CD4-positive, alpha-beta T cell treated with Interferon alpha-2 for 1 hour (primary cell): ENCODE results near the gene CR1.
"Not testable (repeated sequence)": the region's sequence is repeated elsewhere in the genome, so short reads cannot be mapped to it uniquely, and the experiment has no call there.

ENCODE experiments used
- DNase-seq, 2 donors: peaks; one replicate each; pipeline ENCODE4 v3.0.0-alpha.2; 2020 to 2022

The CR1 gene

DNA sequence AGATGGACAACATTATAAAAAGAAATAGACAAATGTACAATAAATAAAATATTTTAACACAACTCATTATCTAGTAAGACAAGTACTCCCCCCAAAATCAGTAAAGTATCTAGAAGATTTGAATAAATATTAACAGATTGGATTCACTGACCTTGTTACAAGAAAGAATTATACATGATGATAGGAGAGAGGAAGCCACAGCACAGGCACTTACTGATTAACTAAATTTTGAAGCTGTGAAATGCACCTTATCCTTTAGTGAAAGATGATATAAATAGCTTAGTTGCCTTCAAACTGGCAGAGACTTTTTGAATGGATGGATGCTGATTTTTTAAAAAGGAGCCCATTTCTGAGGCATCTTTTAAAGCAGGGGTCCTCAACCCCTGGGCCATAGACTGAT is 8.5 kb downstream of the CR1 start:
- no peak for DNase-seq

DNA sequence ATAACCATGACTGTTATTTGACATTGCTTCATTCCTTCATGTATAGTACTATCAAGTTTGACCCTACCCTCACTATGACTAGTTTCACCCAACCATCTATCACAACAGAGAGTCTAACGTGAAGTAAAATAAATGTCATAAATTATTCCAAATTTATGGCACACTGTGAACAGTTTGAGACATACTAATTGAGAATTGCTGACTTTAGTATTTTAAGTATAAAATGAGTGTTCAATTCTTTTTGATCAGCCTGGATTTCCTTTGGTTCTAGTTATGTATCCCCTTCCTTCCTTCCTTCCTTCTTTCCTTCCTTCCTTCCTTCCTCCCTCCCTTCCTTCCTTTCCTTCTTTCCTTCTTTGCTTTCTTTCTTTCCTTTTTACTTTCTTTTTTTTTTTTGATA is 14.5 kb downstream of the CR1 start:
- no peak for DNase-seq

DNA sequence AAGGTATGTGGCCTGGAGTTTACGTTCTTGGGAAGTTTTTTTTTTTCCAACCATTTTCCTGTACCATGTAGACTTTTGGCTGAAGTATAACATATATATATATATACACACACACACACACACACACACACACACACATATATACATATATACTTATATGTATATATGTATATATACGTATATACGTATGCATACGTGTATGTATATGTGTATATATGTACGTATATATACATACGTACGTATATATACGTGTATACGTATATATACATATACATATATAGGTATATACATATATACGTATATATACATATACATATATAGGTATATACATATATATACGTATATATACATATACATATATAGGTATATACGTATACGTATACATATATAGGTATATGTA is 18.9 kb downstream of the CR1 start:
- no peak for DNase-seq

DNA sequence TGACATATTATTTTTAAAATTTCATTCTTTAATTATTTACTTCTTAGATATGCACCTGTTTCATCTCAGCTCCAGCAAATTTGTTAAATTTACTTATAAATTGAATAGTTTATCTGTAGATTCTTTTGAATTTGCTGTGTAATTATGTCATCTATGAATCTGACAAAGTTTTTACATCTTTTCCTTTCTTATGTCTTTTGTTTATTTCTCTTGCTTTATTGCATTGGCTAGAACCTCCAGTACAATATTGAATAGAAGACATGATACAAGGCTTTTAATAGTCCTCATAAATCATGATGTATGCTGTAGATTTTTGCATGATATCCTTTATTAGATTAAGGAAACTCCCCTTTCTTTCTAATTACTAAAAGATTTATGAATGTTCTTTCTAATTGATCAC is 20.8 kb downstream of the CR1 start:
- no peak for DNase-seq

- DNase-seq: no peak
Measured at GRCh38 chr1:207518608-207519236, 22.8 kb downstream of the CR1 start.

DNA sequence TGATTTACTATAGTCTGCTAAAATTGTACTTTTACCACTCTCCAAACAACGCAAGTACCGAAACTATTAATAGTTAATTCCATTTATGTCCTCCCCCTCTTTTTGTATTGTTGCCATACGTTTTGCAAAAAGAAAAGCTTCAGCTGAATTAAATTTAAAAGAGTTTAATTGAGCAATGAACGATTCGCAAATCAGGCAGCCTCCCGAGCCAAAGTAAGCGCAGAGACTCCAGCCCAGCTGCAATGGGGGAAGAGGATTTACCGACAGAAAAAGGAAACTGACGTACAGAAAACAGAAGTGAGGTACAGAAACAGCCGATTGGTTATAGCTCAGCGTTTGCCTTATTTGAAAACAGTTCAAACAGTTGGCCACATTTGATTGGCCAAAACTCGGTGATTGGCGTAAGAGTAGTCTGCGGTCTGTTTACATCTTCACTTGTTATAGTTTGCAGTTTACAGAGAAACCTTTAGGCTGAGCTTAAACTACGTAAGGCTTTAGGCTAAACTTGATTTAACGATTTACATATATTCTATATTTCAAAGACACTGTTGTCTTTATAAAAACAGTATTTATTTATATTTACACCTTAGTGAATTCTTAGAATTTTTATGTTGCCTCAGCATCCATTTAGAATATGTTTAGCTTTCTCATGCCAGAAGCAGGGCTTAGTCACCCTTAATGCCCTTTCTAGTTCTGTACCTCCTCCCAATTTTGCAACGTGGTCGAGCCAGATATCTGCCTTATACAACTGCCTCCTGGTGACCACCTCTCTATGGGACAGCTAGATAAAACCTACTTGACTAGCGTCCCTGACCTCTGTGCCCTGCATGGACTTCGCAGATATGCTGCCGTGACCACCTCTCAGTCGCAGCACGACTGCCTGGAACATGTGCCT is 23.8 kb downstream of the CR1 start:
- DNase-seq: no peak

DNA sequence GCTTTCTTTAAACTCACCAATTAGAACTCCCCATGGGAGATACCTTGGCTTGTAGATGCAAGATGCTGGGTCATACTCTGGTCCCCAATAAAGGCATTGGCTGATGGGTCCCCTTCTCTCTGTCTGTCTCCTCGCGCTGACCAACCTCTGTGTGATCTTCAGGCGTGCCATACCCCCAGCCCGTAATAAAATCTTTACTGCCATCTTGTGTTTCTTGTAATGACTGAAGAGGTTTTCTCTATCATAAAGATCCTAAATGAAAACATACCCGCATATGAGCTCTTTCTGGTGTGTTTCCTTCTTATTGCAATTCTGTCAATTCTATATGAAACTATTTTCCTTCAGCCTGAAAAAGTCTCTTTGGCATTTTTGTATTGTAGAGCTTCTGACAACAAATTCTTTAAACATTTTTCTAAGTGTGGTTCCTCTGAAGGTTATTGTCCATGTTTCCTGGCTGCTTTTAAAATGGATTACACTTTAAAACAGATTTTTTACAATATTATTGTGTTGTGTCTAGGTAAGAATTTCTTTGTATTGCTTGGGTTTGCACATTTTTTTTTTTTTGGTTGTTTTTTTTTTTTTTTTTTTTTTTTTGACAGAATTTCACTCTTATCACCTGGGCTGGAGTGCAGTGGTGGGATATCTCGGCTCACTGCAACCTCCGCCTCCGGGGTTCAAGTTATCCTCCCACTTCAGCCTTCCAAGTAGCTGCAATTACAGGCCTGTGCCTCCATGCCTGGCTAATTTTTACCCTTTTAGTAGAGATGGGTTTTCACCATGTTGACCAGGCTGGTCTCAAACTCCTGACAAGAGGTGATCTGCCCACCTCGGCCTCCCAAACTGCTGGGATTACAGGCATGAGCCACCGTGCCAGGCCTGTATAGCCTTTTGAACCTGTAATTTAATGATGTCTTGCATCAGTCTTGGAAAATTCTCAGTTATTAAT is 24.7 kb downstream of the CR1 start:
- not testable (repeated sequence) for DNase-seq

DNA sequence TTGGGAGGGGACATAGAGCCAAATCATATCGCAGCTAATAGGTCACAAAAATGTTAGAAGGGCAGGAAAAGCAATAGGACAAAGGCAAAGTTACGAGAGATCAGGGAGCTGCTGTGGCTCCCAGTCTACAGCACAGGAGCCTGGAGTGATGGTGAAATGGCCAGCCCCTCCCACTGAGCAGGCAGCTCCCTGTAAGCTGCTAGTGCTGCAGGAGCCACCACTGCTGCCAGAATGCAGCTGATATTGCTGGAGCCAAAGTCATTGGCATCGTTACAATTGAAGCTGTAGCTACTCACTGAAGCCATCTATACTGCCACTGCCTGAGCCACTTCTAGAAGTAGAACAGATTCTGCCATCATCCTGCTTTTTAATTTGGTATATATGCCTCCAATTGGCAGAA is 29.3 kb downstream of the CR1 start:
- DNase-seq: not testable (repeated sequence)

DNA sequence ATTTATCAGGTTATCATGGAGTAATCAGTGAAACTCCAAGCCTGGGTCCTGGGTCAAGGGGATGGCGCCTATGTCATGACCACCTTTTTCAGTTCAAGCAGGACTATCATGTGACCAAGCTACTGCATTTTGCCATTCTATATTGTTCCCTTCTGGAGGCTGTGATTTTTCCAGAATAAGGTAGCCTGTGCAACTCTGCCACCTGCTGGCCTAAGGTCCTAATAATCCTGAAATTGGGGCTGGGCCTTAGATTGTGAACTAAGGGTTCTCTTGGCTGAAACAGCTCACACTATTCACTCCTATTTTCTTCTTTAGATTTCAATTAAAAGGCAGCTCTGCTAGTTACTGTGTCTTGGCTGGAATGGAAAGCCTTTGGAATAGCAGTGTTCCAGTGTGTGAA is 32.4 kb downstream of the CR1 start:
- DNase-seq: not testable (repeated sequence)

DNA sequence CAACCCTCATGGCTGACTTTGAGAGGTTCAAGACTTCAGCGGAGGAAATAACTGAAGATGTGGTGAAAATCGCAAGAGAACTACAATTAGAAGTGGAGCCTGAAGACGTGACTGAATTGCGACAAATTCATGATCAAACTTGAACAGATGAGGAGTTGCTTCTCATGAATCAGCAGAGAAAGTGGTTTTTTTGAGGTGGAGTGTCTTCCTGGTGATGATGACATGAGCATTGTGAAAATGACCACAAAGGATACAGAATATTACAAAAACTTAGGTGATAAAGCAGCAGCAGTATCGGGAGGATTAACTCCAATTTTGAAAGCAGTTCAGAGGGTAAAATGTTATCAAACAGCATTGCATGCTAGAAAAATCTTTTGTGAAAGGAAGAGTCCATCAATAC is 40.3 kb downstream of the CR1 start:
- DNase-seq: not testable (repeated sequence)

GRCh38 chr1:207546677-207547357 is 50.9 kb downstream of the CR1 start:
- DNase-seq: not testable (repeated sequence)

DNA sequence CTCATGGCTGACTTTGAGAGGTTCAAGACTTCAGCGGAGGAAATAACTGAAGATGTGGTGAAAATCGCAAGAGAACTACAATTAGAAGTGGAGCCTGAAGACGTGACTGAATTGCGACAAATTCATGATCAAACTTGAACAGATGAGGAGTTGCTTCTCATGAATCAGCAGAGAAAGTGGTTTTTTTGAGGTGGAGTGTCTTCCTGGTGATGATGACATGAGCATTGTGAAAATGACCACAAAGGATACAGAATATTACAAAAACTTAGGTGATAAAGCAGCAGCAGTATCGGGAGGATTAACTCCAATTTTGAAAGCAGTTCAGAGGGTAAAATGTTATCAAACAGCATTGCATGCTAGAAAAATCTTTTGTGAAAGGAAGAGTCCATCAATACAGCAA is 58.9 kb downstream of the CR1 start:
- DNase-seq: not testable (repeated sequence)

GRCh38 chr1:207565546-207566468 is 69.8 kb downstream of the CR1 start:
- no peak for DNase-seq

DNA sequence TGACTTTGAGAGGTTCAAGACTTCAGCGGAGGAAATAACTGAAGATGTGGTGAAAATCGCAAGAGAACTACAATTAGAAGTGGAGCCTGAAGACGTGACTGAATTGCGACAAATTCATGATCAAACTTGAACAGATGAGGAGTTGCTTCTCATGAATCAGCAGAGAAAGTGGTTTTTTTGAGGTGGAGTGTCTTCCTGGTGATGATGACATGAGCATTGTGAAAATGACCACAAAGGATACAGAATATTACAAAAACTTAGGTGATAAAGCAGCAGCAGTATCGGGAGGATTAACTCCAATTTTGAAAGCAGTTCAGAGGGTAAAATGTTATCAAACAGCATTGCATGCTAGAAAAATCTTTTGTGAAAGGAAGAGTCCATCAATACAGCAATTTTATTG is 76.0 kb downstream of the CR1 start:
- DNase-seq: not testable (repeated sequence)

GRCh38 chr1:207573074-207573473 is 77.1 kb downstream of the CR1 start:
- not testable (repeated sequence) for DNase-seq

- not testable (repeated sequence) for DNase-seq
Measured at GRCh38 chr1:207575381-207575780, 79.4 kb downstream of the CR1 start.

GRCh38 chr1:207578796-207579435 is 83.0 kb downstream of the CR1 start:
- DNase-seq: no peak

- peak; percentile 43 to 56 for DNase-seq
Measured at GRCh38 chr1:207579436-207579799, 83.5 kb downstream of the CR1 start.

DNA sequence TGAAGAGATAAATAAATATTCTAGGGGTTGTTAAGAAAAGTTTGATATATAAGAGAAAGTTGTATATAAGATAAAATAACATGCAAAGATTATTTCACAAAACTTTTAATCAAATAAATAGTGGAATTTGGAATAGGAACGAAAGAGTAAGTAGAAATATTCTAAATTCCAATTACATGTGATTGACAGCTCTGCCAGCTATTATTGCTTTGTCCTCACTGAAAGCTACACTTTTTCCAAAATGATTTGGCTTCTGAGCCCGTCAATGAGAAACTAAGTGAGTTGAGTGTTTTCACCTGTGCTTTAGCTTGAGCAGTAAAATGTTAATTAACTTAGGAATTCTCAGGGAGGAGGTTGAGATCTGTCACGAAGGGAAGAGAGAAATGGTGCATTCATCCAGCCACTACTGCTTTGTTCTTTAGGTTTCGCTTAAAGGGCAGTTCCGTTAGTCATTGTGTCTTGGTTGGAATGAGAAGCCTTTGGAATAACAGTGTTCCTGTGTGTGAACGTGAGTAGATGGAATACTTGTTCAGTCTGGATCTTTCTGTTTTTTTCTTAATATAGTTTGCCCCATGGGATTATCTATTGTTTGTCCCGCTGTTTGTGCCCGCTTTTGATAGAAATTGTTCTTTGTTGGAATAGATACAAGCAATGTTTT is 85.7 kb downstream of the CR1 start:
- no peak for DNase-seq

DNA sequence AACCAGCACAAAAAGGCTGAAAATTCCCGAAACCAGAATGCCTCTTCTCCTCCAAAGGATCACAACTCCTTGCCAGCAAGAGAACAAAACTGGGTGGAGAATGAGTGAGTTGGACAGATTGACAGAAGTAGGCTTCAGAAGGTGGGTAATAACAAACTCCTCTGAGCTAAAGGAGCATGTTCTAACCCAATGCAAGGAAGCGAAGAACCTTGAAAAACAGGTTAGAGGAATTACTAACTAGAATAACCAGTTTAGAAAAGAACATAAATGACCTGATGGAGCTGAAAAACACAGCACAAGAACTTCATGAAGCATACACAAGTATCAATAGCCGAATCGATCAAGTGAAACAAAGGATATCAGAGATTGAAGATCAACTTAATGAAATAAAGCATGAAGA is 93.5 kb downstream of the CR1 start:
- DNase-seq: not testable (repeated sequence)
